NCI-H1417 treated with DMSO at 0.1 percent for 48 hours (cell line): ENCODE results near the gene NME3.

ENCODE experiments used
- DNase-seq: peaks from one replicate; lab custom pipeline; 2025; lab: John Stamatoyannopoulos, UW

The NME3 gene

DNA sequence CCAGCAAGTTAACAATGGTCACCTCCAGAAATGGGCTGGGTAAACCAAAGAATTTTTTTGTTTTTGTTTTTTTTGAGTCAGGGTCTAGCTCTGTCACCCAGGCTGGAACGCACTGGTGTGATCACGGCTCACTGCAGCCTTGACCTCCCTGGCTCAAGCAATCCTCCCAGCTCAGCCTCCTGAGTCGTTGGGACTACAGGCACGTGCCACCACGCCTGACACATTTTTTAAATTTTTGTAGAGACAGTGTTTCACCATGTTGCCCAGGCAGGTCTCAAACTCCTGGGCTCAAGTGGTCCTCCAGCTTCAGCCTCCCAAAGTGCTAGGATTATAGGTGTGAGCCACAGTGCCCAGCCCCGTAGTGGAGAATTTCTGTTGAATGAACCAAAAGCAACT, 9.3 kb upstream of the NME3 start:
- no peak for DNase-seq

- DNase-seq = no peak
Observed at GRCh38 chr16:1779741-1780676, 8.7 kb upstream of the NME3 start.

DNA sequence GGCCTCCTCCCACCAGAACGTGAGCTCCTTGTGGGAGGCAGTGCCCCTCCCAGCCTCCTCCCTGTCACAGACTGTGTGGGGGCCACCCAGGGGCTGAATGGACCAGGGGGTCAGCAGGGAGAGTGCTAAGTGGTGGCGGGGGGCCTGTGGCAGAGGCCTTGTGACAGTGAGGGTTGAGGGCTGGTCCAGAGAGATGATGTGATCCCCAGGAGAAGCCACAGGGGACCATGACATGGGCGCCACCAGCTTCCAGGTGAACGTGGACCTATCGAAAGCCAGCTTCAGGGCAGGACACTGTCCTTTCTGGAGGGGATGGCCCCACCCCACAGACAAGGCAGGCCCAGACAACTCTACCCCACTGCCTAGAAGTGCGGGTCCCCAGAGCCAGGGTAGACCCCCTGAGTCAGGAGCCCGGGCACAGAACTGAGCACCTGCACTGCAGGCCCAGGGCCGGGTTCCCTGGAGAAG, 7.9 kb upstream of the NME3 start:
- no peak for DNase-seq

GRCh38 chr16:1778200-1779179, 7.1 kb upstream of the NME3 start:
- no peak for DNase-seq

GRCh38 chr16:1777375-1778199, 6.2 kb upstream of the NME3 start:
- DNase-seq = no peak

DNA sequence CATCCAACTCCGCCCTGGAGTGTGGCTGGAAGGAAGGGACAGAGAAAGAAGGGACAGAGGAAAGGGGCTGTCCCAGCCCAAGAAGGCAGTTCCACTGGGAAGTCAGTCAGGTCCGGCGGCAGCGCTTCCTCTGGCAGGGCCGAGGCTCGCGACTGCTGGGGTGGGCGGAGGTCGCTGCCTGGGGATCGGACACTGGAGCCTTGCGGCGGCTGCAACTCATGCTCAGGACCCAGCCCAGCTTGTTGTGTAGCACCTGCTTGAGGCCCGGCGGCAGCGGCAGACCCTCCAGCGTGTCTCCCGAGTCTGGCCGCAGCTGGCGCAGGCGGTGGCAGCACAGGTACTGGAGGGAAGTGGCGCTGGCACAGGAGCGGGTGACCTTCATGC, 5.6 kb upstream of the NME3 start:
- no peak for DNase-seq

- DNase-seq = no peak
Observed at GRCh38 chr16:1776672-1776955, 5.3 kb upstream of the NME3 start.

- DNase-seq = no peak
Observed at GRCh38 chr16:1775846-1776671, 4.7 kb upstream of the NME3 start.

- DNase-seq = no peak
Observed at GRCh38 chr16:1775006-1775845, 3.9 kb upstream of the NME3 start.

DNA sequence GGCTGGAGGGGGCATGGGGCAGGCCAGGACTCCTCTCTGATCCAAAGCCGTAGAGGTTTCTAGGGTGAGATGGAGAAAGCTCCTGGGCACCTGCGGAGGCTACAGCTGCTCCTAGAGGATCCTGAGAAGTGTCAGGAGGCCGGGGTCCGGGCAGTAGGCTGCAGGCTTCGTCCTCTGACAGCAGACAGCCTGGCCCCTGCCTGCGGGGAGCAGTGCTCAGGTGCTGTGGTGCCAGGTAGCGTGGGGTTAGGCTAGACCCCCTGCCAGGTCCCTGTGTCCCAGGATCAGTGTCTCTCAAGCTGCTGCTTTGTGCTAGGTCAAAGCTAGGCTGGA, 3.1 kb upstream of the NME3 start:
- no peak for DNase-seq

DNA sequence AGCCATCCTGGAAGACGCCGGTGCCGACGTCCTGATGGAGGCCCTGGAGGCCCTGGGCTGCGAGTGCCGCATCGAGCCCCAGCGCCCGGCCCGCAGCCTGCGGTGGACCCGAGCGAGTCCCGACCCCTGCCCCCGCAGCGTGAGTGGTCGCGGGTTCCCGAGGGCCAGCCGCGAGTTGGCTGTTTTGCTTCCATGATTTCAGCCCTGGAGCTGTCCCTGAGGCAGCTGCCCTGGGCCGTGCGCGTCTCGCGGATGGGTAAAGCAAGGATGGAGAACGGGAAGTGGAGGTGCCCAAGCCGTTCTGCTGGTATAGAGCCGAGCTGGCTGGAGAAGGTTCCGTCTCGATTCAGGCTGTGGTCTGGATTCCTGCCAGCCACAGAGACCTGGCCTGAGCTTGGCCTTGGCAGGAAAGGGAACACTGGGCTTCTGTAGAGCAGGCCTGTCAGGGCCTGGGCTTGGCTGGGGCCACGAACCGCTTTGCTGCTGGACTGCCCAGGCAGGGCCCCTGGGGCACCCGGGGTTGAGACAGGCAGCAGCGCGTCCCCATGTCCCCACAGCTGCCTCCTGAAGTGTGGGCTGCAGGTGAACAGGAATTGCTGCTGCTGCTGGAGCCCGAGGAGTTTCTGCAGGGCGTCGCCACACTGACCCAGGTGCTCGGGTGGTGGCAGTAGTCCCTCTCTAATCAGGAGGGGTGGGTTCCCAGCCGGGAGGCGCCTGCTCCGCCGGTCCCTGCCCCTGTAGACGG, 2.5 kb upstream of the NME3 start:
- no peak for DNase-seq

DNA sequence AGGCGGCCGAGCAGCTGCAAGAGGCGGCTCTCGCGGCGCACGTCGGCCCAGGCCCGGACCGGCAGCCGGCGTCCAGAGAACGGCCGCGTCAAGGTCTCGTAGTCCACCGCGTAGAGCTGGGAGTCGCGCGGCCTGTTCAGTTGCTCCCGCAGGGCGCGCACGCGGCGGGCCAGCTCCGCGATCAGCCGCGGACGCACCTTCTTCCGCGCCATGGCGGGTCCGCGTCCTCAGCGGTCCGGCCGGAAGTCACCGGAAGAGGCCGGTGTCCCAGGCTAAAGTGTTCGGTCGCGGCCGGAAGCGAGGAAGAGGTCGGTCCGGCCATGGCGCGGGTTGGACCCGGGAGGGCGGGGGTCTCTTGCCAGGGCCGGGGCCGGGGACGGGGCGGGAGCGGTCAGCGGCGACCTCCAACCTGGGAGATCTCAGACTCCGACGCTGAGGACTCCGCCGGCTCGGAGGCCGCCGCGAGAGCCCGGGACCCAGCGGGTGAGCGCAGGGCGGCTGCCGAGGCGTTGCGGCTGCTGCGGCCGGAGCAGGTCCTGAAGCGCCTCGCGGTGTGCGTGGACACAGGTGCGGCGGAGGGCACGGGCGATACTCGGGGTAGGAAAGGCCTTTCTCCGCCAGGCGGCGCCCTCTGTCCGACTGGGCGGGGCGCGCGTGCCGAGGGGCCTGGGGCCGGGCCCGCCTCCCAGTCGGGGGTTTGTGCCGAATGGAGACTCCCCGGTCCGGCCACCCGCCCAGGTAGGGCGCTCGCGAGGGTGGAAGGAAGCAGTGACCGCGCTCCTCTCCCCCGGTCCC, 1.8 kb upstream of the NME3 start, which contains the start of gene MRPS34:
Gene MRPS34, minus strand, starts transcription at position 227 of the 795 bp plus-strand sequence. Its CDS starts 15 bp downstream, at position 212.
- DNase-seq = peak; percentile 35

- no peak for DNase-seq
Observed at GRCh38 chr16:1772362-1772907, 1.1 kb upstream of the NME3 start, which contains the start of gene EME2. EME2 (plus strand) TSS chr16:1772810; CDS start chr16:1773228, 418 bp downstream.

GRCh38 chr16:1771864-1772361, 570 bp upstream of the NME3 start:
- DNase-seq = no peak

DNA sequence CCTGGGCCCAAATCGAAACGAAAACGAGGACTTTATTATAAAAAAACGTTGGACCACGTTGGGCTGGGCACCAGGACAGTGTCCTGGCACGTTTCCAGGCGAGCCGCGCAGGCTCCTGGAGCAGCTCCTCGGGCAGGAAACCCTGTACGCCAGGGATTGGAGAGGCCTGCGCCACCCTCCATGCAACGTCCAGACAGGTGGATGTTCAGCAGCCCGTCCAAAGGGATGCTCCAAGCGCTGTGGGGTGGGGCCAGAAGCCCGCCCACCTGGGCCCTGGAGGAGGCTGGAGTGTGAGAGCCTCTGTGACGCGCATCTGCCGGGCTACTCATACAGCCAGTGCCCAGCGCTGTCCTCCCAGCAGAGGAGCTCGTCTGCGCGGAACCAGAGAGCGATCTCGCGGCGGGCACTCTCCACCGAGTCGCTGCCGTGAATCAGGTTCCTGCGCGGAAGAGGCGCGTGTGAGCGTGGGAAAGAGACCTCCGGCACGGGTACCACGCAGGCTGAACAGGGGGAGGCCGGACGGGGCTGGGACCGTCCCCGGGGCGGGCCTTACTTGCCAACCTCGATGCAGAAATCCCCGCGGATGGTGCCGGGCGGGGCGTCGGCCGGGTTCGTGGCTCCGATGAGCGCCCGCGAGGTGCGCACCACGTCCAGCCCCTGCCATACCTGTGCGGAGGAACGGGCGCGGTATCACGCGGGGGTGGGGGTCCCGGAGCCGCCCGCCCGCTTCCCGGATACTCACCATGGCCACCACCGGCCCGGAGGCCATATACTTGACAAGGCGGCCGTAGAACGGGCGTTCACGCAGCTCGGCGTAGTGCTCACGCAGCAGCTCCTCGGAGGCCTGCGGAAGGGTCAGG, 785 bp downstream of the NME3 start:
- DNase-seq = no peak

GRCh38 chr16:1769402-1770300, 1.7 kb downstream of the NME3 start:
- no peak for DNase-seq
